ENCODE data around the gene KCTD6. TPM values are rescaled to one million over a fixed set of nuclear protein-coding genes. Genes with fewer than 3 reads are reported as not detected.

KCTD6 gene
- 10.0 and 10.9 TPM in 2 replicates for total RNA-seq

DNA sequence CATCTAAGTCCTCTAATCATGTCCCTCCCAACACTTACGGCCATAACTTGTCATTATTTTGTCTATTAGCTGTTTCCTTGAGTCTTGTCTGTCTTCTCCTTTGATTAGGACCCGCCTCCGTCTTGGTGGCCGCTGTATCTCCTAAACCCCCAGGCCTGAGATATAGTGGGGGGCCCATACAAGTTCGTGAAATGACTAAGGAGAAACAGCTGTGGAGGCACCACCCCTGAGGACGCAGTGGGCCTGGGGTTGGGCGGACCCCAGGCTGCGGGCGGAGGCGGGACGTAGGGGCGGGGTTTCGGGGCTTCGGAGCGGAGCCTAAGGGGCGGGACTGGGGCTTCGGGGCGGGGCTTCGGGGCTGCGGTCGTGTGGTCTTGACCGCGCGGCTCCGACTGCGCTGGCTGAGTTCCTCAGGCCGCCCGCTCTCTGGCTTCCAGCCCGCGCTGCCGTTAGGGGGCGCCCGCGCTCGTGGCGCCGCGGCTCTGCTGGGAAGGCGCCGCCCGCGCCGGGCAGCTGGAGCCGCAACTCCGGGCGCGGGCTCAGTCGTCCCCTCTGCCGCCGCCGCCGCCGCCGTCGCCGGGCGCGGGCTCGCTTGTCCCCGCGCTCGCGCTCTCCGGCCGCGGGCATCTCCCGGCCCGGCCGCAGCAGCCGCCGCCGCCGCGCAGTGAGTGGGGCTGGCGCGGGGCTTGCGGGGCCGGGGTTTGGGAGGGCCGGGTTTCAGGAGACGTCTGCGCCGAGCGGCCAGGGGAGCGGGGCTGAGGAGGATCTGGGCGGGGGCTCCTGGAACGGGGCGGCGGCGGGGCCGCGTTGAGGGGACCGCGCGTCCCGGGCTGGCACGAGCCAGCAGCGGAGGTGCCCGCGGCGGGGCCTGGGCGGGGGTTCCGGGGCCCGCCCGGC is at the start of gene KCTD6:
Gene KCTD6, plus strand, starts transcription at position 591 of the 897 bp plus-strand sequence. CDS start 6,660 bp downstream, outside the sequence.

GRCh38 chr3:58536501-58537411 is 44.9 kb downstream of the KCTD6 start, which contains the start of gene ACOX2:
Gene ACOX2, minus strand, starts transcription at chr3:58537190. Its CDS starts 2,084 bp downstream, at chr3:58535106.

Other genes with a start within 250 kb of the KCTD6 start
- 10.6 and 10.7 TPM in 2 replicates for gene RPP14, start 185.9 kb upstream of the KCTD6 start, total RNA-seq
- 4.6 and 5.0 TPM in 2 replicates for gene HTD2, start 185.6 kb upstream of the KCTD6 start, total RNA-seq
- gene PXK, start 159.2 kb upstream of the KCTD6 start, total RNA-seq, result 31.2 and 35.6 TPM in 2 replicates
- 68.0 and 108 TPM in 2 replicates for gene PDHB, start 58.3 kb upstream of the KCTD6 start, total RNA-seq
- 3.1 and 9.1 TPM in 2 replicates for gene ACOX2, start 45.1 kb downstream of the KCTD6 start, total RNA-seq
- 0.13 and 0.32 TPM in 2 replicates for gene FAM107A, start 85.3 kb downstream of the KCTD6 start, total RNA-seq
- not detected in 2 replicates for gene FAM3D, start 174.7 kb downstream of the KCTD6 start, total RNA-seq